Ovary (tissue), 9 donors: ENCODE results near the gene WBP1. TPM values are rescaled to one million over a fixed set of nuclear protein-coding genes. Genes with fewer than 3 reads are reported as not detected.

Experiments
- DNase-seq, 5 donors: peaks; one replicate each; pipeline ENCODE4 v3.0.0-alpha.2; 2019 to 2020
- H3K27ac ChIP-seq, 2 donors: fragments of 200-600 bp; one replicate each; pipeline versions ENCODE4 v1.5.1 to v1.8.0; 2019 to 2022
- H3K27me3 ChIP-seq: fragments of 200-600 bp; one replicate; pipeline ENCODE4 v1.8.0; 2022
- H3K36me3 ChIP-seq: fragments of 200-600 bp; sonication (generic); one replicate; pipeline ENCODE4 v1.5.1; 2019
- H3K4me1 ChIP-seq: one replicate; pipeline ENCODE4 v1.8.1; 2013; ENCODE audit warnings: mild to moderate bottlenecking, moderate library complexity; ENCODE audit not compliant: insufficient read depth
- H3K4me3 ChIP-seq: fragments of 200-600 bp; sonication (generic); one replicate; pipeline ENCODE4 v1.5.1; 2017
- H3K9me3 ChIP-seq, 2 donors: fragments of 200-600 bp in 1 of 2; sonication (generic) in 1 of 2; one replicate each; pipeline versions ENCODE4 v1.5.1 to v1.8.1; 2013 to 2019; ENCODE audit warnings: mild to moderate bottlenecking in 1 of 2, moderate library complexity in 1 of 2
- EP300 ChIP-seq: sonication (generic); formaldehyde crosslinking; IDR thresholded peaks from one replicate; pipeline ENCODE4 v1.6.1; 2017; ENCODE audit warnings: antibody characterized with exemption
- POLR2A ChIP-seq: fragments of 450-650 bp; IDR thresholded peaks from one replicate; pipeline ENCODE4 v1.6.1; 2017; ENCODE audit warnings: antibody characterized with exemption, mild to moderate bottlenecking, moderate library complexity
- WGBS, 3 donors: extraction: QIAGEN DNeasy Blood & Tissue Kit in 1 of 3; methylation state at CpG; one replicate each; pipeline versions ENCODE4 v1.1.5 to v1.1.7; 2013 to 2017; 5-methylcytosine and 5-hydroxymethylcytosine counted together
- intact Hi-C, 4 donors: fragments of 100-400 bp; cut with DNase I; formaldehyde crosslinking; loops; one replicate each; pipeline versions ENCODE4 v1.11.0 to v1.15.1; 2022 to 2023
- polyA plus RNA-seq, 2 donors: library from polyadenylated mRNA; stranded (reverse); fragments of 200-250 nt in 1 of 2; fragments of 350-450 nt in 1 of 2; fragmentation: Illumina TruSeq in 1 of 2; extraction: RNeasy Lipid Tissue Mini Kit (QIAGEN cat#74804) in 1 of 2; gene quantifications; one replicate each; pipeline ENCODE4 v1.2.3, GENCODE V29; 2013 to 2014
- total RNA-seq, 7 donors: library from RNA; depleted of rRNA in 2 of 7; stranded (reverse); fragments of >200 nt in 2 of 7; fragmentation: NEBNext Ultra II Directional in 3 of 7; extraction: Animal tissue kit (Norgen Biotek cat#: 25700) in 3 of 7; gene quantifications; one replicate each; pipeline versions ENCODE4 v1.1.0 to v1.2.4, GENCODE V29; 2016 to 2023
- TF ChIP-seq, protein P1 (sequence below), 3 donors: fragments of 450-650 bp in 2 of 3; fragments of 200-600 bp in 1 of 3; IDR thresholded peaks; one replicate each; pipeline versions ENCODE4 v1.5.1 to v1.8.0; 2016 to 2022; ENCODE audit warnings: antibody characterized with exemption in 3 of 3, mild to moderate bottlenecking in 1 of 3
- donor health status: DM: no; HTN: no; CAD: no; lungs with moderate emphysema.
- donor health status: DM: no; HTN: no; CAD: no.
- donor health status: Bipolar disorder and iron deficiency.
- donor health status: DM: yes; HTN: yes; CAD: no.
- donor health status: DM: no; HTN: no; CAD: no.
- donor health status: DM: yes; HTN: yes; CAD: no.

The WBP1 gene
- total and polyA plus RNA-seq, 9 donors: 52.4 to 114 (median 73.3) TPM

DNA sequence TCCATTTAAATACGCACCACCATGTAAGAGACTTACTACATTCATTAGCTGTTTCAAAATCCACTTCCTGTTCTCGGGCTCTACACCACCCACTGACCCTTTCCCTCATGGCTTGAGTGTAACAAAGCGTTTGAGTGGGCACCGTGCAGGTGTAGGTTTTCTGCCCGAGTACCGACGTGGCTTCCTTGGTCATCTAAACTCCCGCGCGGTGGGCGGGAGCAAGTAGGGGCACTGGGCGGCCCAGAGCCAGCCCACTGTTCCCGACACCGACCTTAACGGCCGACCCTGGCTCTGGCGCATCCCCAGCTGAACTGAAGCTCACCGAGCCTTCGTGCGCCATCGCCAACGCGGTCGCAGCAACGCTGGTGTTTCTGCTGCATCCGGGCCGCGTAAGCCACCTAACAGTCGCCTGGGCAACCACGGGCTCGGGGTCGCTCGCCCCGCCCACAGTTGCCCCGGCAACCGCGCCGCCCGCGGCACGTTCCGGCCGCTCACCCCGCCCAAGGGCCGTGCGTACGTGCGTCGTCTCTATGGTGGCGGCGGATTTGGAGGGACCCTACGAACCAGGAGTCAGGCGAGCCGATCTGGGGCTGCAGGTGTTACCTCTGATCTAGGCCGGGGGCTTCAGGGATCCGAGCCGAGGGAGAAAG is 36.9 kb upstream of the WBP1 start, which contains the start of the genes C2orf81 and WDR54:
TSS of gene C2orf81 (minus strand) at position 399 of the 650 bp plus-strand sequence. CDS start at position 340, 59 bp downstream.
TSS of gene WDR54 (plus strand) at position 510 of the 650 bp plus-strand sequence. CDS start 424 bp downstream, outside the sequence.
- TF ChIP-seq POLR2A: peak; percentile 63
- no peak for TF ChIP-seq EP300
- TF ChIP-seq, protein P1, sequence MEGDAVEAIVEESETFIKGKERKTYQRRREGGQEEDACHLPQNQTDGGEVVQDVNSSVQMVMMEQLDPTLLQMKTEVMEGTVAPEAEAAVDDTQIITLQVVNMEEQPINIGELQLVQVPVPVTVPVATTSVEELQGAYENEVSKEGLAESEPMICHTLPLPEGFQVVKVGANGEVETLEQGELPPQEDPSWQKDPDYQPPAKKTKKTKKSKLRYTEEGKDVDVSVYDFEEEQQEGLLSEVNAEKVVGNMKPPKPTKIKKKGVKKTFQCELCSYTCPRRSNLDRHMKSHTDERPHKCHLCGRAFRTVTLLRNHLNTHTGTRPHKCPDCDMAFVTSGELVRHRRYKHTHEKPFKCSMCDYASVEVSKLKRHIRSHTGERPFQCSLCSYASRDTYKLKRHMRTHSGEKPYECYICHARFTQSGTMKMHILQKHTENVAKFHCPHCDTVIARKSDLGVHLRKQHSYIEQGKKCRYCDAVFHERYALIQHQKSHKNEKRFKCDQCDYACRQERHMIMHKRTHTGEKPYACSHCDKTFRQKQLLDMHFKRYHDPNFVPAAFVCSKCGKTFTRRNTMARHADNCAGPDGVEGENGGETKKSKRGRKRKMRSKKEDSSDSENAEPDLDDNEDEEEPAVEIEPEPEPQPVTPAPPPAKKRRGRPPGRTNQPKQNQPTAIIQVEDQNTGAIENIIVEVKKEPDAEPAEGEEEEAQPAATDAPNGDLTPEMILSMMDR (IDR thresholded peaks at IDR 0.05): no peak
- peak; percentile 82 to 94 (median 88) for DNase-seq
- H3K9me3 ChIP-seq: no peaks in the 10 kb centered on the region
- 0% methylated on average over 57 of the region's 57 CpGs for WGBS, 3 donors
- peaks cover 3% of the 10 kb centered on the region for H3K4me1 ChIP-seq
- H3K4me3 ChIP-seq: peak within 1 kb of the TSS; percentile 72
- peak within 1 kb of the TSS in 1 of 2 donors; percentile 53 for H3K27ac ChIP-seq
- H3K27me3 ChIP-seq: no peaks in the 10 kb centered on the region
- H3K36me3 ChIP-seq: no peaks in the 10 kb centered on the region
- intact Hi-C loops: no loop called here

DNA sequence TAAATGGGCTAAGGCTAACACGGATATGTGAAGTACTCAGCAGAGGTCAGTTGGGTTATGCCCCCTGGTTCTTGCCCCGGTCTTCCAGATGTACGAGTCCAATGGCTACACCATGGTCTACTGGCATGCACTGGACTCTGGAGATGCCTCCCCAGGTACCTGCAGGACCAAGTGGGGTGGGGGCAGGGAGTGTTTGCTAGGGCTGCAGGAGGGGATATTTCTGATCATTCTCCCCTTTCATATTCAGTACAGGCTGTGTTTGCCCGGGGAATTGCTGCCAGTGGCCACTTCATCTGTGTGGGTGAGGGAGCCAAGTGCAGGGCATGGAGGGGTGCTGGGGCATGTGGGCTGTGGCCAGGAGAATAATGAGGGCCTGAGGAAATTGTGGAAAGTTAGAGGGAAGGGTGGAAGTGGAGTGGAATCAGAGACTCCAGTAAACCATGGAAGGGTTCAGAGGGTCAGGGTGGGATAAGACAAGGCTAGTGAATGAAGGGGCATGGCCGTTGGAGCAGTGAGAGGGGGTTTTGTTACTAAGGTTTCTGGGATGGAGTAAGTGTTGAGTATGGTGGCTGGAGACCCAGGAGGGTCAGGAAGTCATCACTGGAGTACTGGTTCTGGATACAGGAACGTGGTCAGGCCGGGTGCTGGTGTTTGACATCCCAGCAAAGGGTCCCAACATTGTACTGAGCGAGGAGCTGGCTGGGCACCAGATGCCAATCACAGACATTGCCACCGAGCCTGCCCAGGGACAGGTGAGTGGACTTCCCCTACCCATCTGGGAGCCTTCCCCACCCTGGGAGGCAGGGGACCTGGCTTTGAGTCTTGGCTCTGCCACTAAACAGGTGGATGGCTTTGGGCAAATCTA is 34.8 kb upstream of the WBP1 start:
- Histone ChIP-seq H3K27ac (no peak overlapping the region), H3K9me3 (no peaks in the 10 kb centered on the region), H3K27me3 (no peaks in the 10 kb centered on the region), H3K36me3 (no peaks in the 10 kb centered on the region), H3K4me3 (no peak overlapping the region), H3K4me1 (peaks cover 3% of the 10 kb centered on the region)
- TF ChIP-seq, protein P1 (IDR thresholded peaks at IDR 0.05): no peak
- TF ChIP-seq EP300: no peak
- TF ChIP-seq POLR2A: no peak
- 65 to 73% (median 68%) methylated on average over 9 of the region's 9 CpGs for WGBS, 3 donors
- intact Hi-C loops: no loop called here
- no peak for DNase-seq

DNA sequence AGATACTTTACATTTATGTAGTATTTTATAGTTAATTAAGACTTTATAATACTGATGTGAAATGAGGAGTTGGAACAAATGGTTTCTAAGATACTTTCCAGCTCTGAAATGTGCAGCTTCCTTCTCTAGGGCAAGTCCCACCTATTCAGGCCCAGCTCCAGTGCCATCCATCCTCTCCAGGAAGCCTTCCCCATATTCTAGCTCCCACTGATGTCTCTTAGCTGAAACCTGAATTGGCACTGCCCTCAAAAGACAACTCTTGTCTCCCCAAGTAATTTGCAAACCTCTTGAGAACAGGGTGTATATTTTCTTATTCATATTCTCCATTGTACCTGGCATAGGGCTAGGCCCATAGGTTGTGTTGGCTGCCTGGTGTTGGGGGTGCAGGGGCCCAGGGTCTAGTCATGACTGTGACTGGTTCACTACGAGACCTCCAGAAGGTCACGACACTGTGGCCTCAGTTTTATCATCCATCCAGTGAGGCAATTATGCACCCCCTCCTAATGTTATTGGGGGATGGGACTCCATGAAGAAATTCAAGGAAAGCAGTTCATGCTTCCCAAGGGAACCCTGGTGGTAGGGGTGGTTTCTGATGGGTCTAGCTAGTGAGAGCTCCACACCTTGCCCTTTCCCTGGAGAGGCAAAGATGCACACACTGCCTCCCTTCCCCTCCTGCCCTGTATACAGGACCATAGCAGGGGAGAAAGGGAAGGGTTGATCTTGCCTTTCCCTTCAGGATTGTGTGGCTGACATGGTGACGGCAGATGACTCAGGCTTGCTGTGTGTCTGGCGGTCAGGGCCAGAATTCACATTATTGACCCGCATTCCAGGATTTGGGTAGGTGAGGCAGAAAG is 33.9 kb upstream of the WBP1 start:
- no peaks in the 10 kb centered on the region for H3K27me3 ChIP-seq
- 66 to 76% (median 73%) methylated on average over 5 of the region's 5 CpGs for WGBS, 3 donors
- H3K9me3 ChIP-seq: no peaks in the 10 kb centered on the region
- intact Hi-C loops: no loop called here
- TF ChIP-seq, protein P1 (IDR thresholded peaks at IDR 0.05): no peak
- no peaks in the 10 kb centered on the region for H3K36me3 ChIP-seq
- no peak for DNase-seq
- H3K4me1 ChIP-seq: peaks cover 3% of the 10 kb centered on the region
- H3K27ac ChIP-seq: no peak overlapping the region
- no peak overlapping the region for H3K4me3 ChIP-seq

DNA sequence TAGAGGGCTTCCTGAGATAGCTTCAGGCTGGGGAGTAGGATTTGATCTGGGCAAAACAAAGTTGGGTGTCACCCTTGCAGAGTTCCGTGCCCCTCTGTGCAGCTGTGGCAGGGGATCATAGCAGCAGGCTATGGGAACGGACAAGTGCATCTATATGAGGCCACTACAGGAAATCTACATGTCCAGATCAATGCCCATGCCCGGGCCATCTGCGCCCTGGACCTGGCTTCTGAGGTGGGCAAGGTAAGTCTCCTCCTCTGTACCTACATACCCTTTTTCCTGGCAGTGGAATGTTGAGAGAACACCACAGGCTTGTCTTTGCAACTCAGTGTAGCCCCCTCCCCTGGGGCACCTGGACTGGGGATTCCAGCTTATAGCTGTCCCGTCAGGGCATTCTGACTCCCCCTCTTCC is 33.2 kb upstream of the WBP1 start:
- intact Hi-C loops: no loop called here

More for the DNA sequence above, 33.2 kb upstream of the WBP1 start:
- Histone ChIP-seq H3K4me1 (peaks cover 3% of the 10 kb centered on the region), H3K4me3 (no peak overlapping the region), H3K36me3 (no peaks in the 10 kb centered on the region), H3K27me3 (no peaks in the 10 kb centered on the region), H3K27ac (no peak overlapping the region), H3K9me3 (no peaks in the 10 kb centered on the region)
- TF ChIP-seq, protein P1 (IDR thresholded peaks at IDR 0.05): no peak
- no peak for TF ChIP-seq EP300
- no peak for TF ChIP-seq POLR2A
- no peak for DNase-seq
- WGBS, 3 donors: 69 to 74% (median 72%) methylated on average over 5 of the region's 5 CpGs
